ENCODE data around the gene FEZF2. TPM values are rescaled to one million over a fixed set of nuclear protein-coding genes. Genes with fewer than 3 reads are reported as not detected.

FEZF2 gene
- polyA plus RNA-seq, 3 donors, result not detected

- Histone ChIP-seq H3K27ac (ENCODE audit: low read depth in 1 of 2, low read length in 2 of 2) (no peak overlapping the region), H3K27me3 (ENCODE audit: control insufficient read depth in 2 of 2, insufficient read depth in 2 of 2, low read length in 2 of 2) (peaks cover 41 to 45% of the 10 kb centered on the region in 2 donors)
- 89% methylated on average over 3 of the region's 6 CpGs for WGBS (ENCODE audit: insufficient coverage)
Observed at GRCh38 chr3:62363275-62363674, 10.1 kb downstream of the FEZF2 start.

DNA sequence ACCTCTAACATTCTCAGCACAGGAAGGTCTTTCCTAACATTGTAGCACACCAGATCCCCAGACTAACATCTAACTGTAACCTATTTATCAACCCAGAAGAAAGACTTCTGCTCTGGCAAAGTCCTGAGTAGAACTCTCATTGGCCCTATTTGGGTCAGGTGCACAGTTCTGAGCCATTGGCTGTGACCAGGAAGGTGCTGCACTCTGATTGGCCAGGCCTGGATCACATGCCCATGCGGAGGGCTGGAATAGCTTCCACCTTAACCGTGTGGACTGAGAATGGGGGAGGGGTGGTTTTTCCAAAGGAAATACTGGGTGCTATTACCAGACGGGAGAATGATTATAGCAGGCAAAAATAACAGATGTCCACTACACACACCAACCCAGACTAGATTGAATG lies 11.5 kb downstream of the FEZF2 start:
- 100% methylated on average over 1 of the region's 3 CpGs for WGBS (ENCODE audit: insufficient coverage)
- H3K9ac ChIP-seq (ENCODE audit: insufficient read depth, low read length, poor library complexity, severe bottlenecking), result no peak overlapping the region
- H3K79me2 ChIP-seq (ENCODE audit: insufficient read depth, low read length), result no peaks in the 10 kb centered on the region
- H3K4me3 ChIP-seq (replicated peaks in 1 of 3; ENCODE audit: low read depth in 2 of 3, low read length in 3 of 3), result no peak overlapping the region
- no peaks in the 10 kb centered on the region for H4K20me1 ChIP-seq (ENCODE audit: insufficient read depth, low read length)
- no peak for DNase-seq
- no peak overlapping the region for H3K4me2 ChIP-seq (replicated peaks; ENCODE audit: extremely low read depth, low read length, poor library complexity, severe bottlenecking)
- Mint-ChIP-seq H3K4me3 (no peak overlapping the region), H3K9me3 (peaks cover 0 to 17% (median 2%) of the 10 kb centered on the region in 7 donors), H3K4me1 (no peaks in the 10 kb centered on the region), H3K27ac (no peak overlapping the region), H3K27me3 (ENCODE audit: low read depth in 3 of 3) (peaks cover 29 to 38% (median 32%) of the 10 kb centered on the region in 3 donors), H3K36me3 (no peaks in the 10 kb centered on the region)
- TF ChIP-seq CTCF (IDR thresholded peaks at IDR 0.05), result no peak
- intact Hi-C loops (cut with micrococcal nuclease), result no loop called here
- H3K4me1 ChIP-seq (ENCODE audit: control insufficient read depth in 1 of 2, insufficient read depth in 2 of 2, low read length in 2 of 2), result no peaks in the 10 kb centered on the region
- H3K27ac ChIP-seq (ENCODE audit: low read depth in 1 of 2, low read length in 2 of 2), result no peak overlapping the region
- no peaks in the 10 kb centered on the region for H3K36me3 ChIP-seq (replicated peaks in 1 of 2; ENCODE audit: control insufficient read depth in 1 of 2, insufficient read depth in 2 of 2, low read length in 2 of 2)
- H3K9me3 ChIP-seq (replicated peaks in 1 of 2; ENCODE audit: control insufficient read depth in 1 of 2, insufficient read depth in 1 of 2, low read length in 2 of 2), result peaks cover 0 to 4% of the 10 kb centered on the region in 2 donors
- peaks cover 27 to 31% of the 10 kb centered on the region in 2 donors for H3K27me3 ChIP-seq (ENCODE audit: control insufficient read depth in 2 of 2, insufficient read depth in 2 of 2, low read length in 2 of 2)
- no peak overlapping the region for H2AFZ ChIP-seq (ENCODE audit: insufficient read depth, low read depth, low read length, poor library complexity, severe bottlenecking)

More at GRCh38 chr3:62363275-62363674, 10.1 kb downstream of the FEZF2 start:
- Histone ChIP-seq H4K20me1 (ENCODE audit: insufficient read depth, low read length) (no peaks in the 10 kb centered on the region), H2AFZ (ENCODE audit: insufficient read depth, low read depth, low read length, poor library complexity, severe bottlenecking) (no peak overlapping the region), H3K79me2 (ENCODE audit: insufficient read depth, low read length) (no peaks in the 10 kb centered on the region), H3K9me3 (replicated peaks in 1 of 2; ENCODE audit: control insufficient read depth in 1 of 2, insufficient read depth in 1 of 2, low read length in 2 of 2) (peaks cover 0 to 17% of the 10 kb centered on the region in 2 donors), H3K4me1 (ENCODE audit: control insufficient read depth in 1 of 2, insufficient read depth in 2 of 2, low read length in 2 of 2) (no peaks in the 10 kb centered on the region), H3K4me3 (replicated peaks in 1 of 3; ENCODE audit: low read depth in 2 of 3, low read length in 3 of 3) (no peak overlapping the region), H3K9ac (ENCODE audit: insufficient read depth, low read length, poor library complexity, severe bottlenecking) (no peak overlapping the region), H3K4me2 (replicated peaks; ENCODE audit: extremely low read depth, low read length, poor library complexity, severe bottlenecking) (no peak overlapping the region), H3K36me3 (replicated peaks in 1 of 2; ENCODE audit: control insufficient read depth in 1 of 2, insufficient read depth in 2 of 2, low read length in 2 of 2) (no peaks in the 10 kb centered on the region)
- Mint-ChIP-seq H3K4me1 (no peaks in the 10 kb centered on the region), H3K27ac (no peak overlapping the region), H3K9me3 (peaks cover 0 to 22% (median 2%) of the 10 kb centered on the region in 7 donors), H3K27me3 (ENCODE audit: low read depth in 3 of 3) (peaks cover 43 to 50% (median 47%) of the 10 kb centered on the region in 3 donors), H3K4me3 (no peak overlapping the region), H3K36me3 (no peaks in the 10 kb centered on the region)
- intact Hi-C loops (cut with micrococcal nuclease), result no loop called here
- TF ChIP-seq CTCF (IDR thresholded peaks at IDR 0.05), result no peak
- no peak for DNase-seq
